HG03066 (cell line): ENCODE results near the gene EVI2B.
"Not testable (repeated sequence)": the region's sequence is repeated elsewhere in the genome, so short reads cannot be mapped to it uniquely, and the experiment has no call there.

Experiments
- ATAC-seq: cut with Tn5 transposase; IDR thresholded peaks from one replicate; pipeline ENCODE4 v1.9.1; 2021; ENCODE audit warnings: low read depth; ENCODE audit not compliant: unreplicated experiment

Gene EVI2B

DNA sequence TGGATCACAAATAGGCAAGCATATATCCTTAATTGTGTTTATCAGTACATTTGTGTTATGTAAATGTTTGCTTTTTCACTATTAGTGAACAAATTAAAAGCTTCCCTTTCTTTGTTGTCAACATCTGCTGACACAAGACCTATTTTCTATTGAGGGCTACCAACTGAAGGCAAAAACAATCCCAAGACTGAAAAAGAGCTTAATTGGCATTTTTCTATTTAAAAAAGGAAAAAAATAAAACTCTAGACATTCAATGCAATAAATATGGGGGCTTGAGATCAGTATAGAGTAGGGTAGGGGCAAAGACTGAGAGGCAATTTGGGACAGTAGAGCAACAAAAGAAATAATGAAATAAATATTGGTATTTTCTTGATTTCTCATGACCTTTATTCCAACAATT is 41.1 kb downstream of the EVI2B start:
- ATAC-seq, result no peak

DNA sequence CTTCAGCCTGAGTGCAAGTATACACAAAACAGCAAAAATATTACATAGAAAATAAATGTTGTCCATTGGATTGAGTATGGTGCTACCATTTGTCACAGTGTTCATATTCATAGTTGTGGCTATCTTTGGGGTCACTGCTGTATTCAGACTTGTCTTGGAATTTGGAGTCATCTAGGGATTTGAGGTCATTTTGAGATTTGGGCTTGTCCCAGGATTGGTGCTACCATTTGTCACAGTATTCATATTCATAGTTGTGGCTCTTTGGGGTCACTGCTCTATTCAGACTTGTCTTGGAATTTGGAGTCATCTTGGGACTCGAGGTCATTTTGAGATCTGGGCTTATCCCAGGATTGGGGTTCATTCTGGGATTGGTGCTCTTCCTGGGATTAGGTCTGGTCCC is 41.6 kb downstream of the EVI2B start:
- no peak for ATAC-seq

- no peak for ATAC-seq
Measured at GRCh38 chr17:31269578-31269983, 44.3 kb downstream of the EVI2B start.

GRCh38 chr17:31269036-31269577 is 44.7 kb downstream of the EVI2B start:
- no peak for ATAC-seq

GRCh38 chr17:31266042-31266441 is 47.8 kb downstream of the EVI2B start:
- no peak for ATAC-seq

- not testable (repeated sequence) for ATAC-seq
Measured at GRCh38 chr17:31262923-31263322, 50.9 kb downstream of the EVI2B start.

- no peak for ATAC-seq
Measured at GRCh38 chr17:31261601-31262000, 52.3 kb downstream of the EVI2B start.

DNA sequence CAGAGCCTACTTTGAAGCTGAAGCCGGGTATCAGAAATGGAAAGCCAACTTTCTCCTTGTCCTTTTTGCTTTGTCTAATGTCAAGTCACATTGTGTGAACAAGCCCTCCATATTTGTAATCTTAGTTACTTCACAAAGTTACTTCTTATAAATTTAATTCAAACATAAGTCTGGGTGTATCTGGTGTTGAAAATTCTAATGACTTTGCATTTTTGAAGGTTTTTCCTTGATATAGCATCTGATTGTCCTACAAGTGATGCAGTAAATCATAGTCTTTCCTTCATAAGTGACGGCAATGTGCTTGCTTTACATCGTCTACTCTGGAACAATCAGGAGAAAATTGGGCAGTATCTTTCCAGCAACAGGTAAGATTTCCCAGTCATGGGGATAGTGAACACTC is 53.7 kb downstream of the EVI2B start:
- no peak for ATAC-seq

DNA sequence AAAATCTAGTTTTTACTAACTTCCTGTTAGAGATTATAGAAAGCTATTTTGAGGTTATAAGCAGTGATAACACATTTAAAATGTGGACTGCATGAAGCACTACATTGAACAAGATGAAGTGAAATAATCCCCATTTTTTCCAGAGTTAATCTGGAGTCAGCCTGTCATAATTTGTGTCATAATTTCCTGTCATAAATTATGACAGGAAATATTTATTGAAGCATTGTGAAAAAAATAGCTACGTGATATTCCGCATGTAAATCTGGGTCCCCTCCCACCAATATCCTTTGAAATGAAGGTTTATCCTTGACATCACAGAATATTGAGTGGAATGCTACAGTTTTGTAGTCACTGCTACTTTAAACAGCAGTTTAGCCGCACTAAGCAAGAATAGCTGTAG is 56.9 kb downstream of the EVI2B start:
- no peak for ATAC-seq

- no peak for ATAC-seq
Measured at GRCh38 chr17:31254654-31255053, 59.2 kb downstream of the EVI2B start.
